Measurements from ENCODE around the gene TMA16. TPM values are rescaled to one million over a fixed set of nuclear protein-coding genes. Genes with fewer than 3 reads are reported as not detected.

TMA16 gene
- polyA plus RNA-seq, 4 donors, result 3.8 to 25.3 (median 10.8) TPM

GRCh38 chr4:163473130-163473529, 21.4 kb upstream of the TMA16 start:
- Histone ChIP-seq H3K4me3 (ENCODE audit: low read depth in 1 of 3, low read length in 3 of 3) (no peak overlapping the region), H3K27ac (ENCODE audit: low read depth in 1 of 3, low read length in 2 of 3) (no peak overlapping the region), H3K36me3 (ENCODE audit: control insufficient read depth in 3 of 3, insufficient read depth in 2 of 3, low read depth in 1 of 3, low read length in 3 of 3) (no peaks in the 10 kb centered on the region), H3K9me3 (ENCODE audit: control insufficient read depth in 2 of 2, insufficient read depth in 1 of 2, low read depth in 1 of 2, low read length in 1 of 2) (no peaks in the 10 kb centered on the region), H3K4me1 (ENCODE audit: control insufficient read depth in 3 of 3, insufficient read depth in 2 of 3, low read depth in 1 of 3, low read length in 2 of 3) (no peaks in the 10 kb centered on the region), H3K27me3 (ENCODE audit: control insufficient read depth in 3 of 3, insufficient read depth in 3 of 3, low read length in 3 of 3) (no peaks in the 10 kb centered on the region)
- no peak for DNase-seq
- no peak for FAIRE-seq
- WGBS, 3 donors, result 90 to 93% (median 92%) methylated on average over 14 of the region's 14 CpGs

- Histone ChIP-seq H3K27me3 (ENCODE audit: control insufficient read depth in 3 of 3, insufficient read depth in 3 of 3, low read length in 3 of 3) (no peaks in the 10 kb centered on the region), H3K27ac (ENCODE audit: low read depth in 1 of 3, low read length in 2 of 3) (no peak within 1 kb of the TSS), H3K36me3 (ENCODE audit: control insufficient read depth in 3 of 3, insufficient read depth in 2 of 3, low read depth in 1 of 3, low read length in 3 of 3) (no peaks in the 10 kb centered on the region), H3K4me1 (ENCODE audit: control insufficient read depth in 3 of 3, insufficient read depth in 2 of 3, low read depth in 1 of 3, low read length in 2 of 3) (no peaks in the 10 kb centered on the region), H3K9me3 (ENCODE audit: control insufficient read depth in 2 of 2, insufficient read depth in 1 of 2, low read depth in 1 of 2, low read length in 1 of 2) (no peaks in the 10 kb centered on the region), H3K4me3 (ENCODE audit: low read depth in 1 of 3, low read length in 3 of 3) (no peak within 1 kb of the TSS)
- WGBS, 3 donors, result 92 to 93% (median 92%) methylated on average over 32 of the region's 32 CpGs
- FAIRE-seq (no peak), DNase-seq (no peak)
These were observed 20.9 kb upstream of the TMA16 start, which contains the start of gene TKTL2 for GRCh38 chr4:163473576-163473975. Gene TKTL2 (minus strand): TSS chr4:163473754. CDS start chr4:163473734, 20 bp downstream.

GRCh38 chr4:163474027-163474426, 20.5 kb upstream of the TMA16 start:
- 72 to 84% (median 82%) methylated on average over 3 of the region's 3 CpGs for WGBS, 3 donors
- no peak for FAIRE-seq
- no peak overlapping the region for H3K27ac ChIP-seq (ENCODE audit: low read depth in 1 of 3, low read length in 2 of 3)
- H3K36me3 ChIP-seq (ENCODE audit: control insufficient read depth in 3 of 3, insufficient read depth in 2 of 3, low read depth in 1 of 3, low read length in 3 of 3), result no peaks in the 10 kb centered on the region
- H3K4me3 ChIP-seq (ENCODE audit: low read depth in 1 of 3, low read length in 3 of 3), result no peak overlapping the region
- no peaks in the 10 kb centered on the region for H3K4me1 ChIP-seq (ENCODE audit: control insufficient read depth in 3 of 3, insufficient read depth in 2 of 3, low read depth in 1 of 3, low read length in 2 of 3)
- no peak for DNase-seq
- no peaks in the 10 kb centered on the region for H3K9me3 ChIP-seq (ENCODE audit: control insufficient read depth in 2 of 2, insufficient read depth in 1 of 2, low read depth in 1 of 2, low read length in 1 of 2)
- H3K27me3 ChIP-seq (ENCODE audit: control insufficient read depth in 3 of 3, insufficient read depth in 3 of 3, low read length in 3 of 3), result no peaks in the 10 kb centered on the region

GRCh38 chr4:163476761-163477438, 17.6 kb upstream of the TMA16 start:
- Histone ChIP-seq H3K27me3 (ENCODE audit: control insufficient read depth in 3 of 3, insufficient read depth in 3 of 3, low read length in 3 of 3) (no peaks in the 10 kb centered on the region), H3K4me3 (ENCODE audit: low read depth in 1 of 3, low read length in 3 of 3) (no peak overlapping the region), H3K9me3 (ENCODE audit: control insufficient read depth in 2 of 2, insufficient read depth in 1 of 2, low read depth in 1 of 2, low read length in 1 of 2) (no peaks in the 10 kb centered on the region), H3K4me1 (ENCODE audit: control insufficient read depth in 3 of 3, insufficient read depth in 2 of 3, low read depth in 1 of 3, low read length in 2 of 3) (no peaks in the 10 kb centered on the region), H3K27ac (ENCODE audit: low read depth in 1 of 3, low read length in 2 of 3) (no peak overlapping the region), H3K36me3 (ENCODE audit: control insufficient read depth in 3 of 3, insufficient read depth in 2 of 3, low read depth in 1 of 3, low read length in 3 of 3) (no peaks in the 10 kb centered on the region)
- FAIRE-seq, result no peak
- DNase-seq, result no peak
- WGBS, 3 donors, result 65 to 82% (median 76%) methylated on average over 5 of the region's 5 CpGs

- 26 to 67% (median 67%) methylated on average over 1 of the region's 1 CpG for WGBS, 3 donors
- H3K27me3 ChIP-seq (ENCODE audit: control insufficient read depth in 3 of 3, insufficient read depth in 3 of 3, low read length in 3 of 3), result no peaks in the 10 kb centered on the region
- FAIRE-seq, result no peak
- no peak overlapping the region for H3K4me3 ChIP-seq (ENCODE audit: low read depth in 1 of 3, low read length in 3 of 3)
- no peaks in the 10 kb centered on the region for H3K9me3 ChIP-seq (ENCODE audit: control insufficient read depth in 2 of 2, insufficient read depth in 1 of 2, low read depth in 1 of 2, low read length in 1 of 2)
- no peaks in the 10 kb centered on the region for H3K4me1 ChIP-seq (ENCODE audit: control insufficient read depth in 3 of 3, insufficient read depth in 2 of 3, low read depth in 1 of 3, low read length in 2 of 3)
- no peak for DNase-seq
- H3K36me3 ChIP-seq (ENCODE audit: control insufficient read depth in 3 of 3, insufficient read depth in 2 of 3, low read depth in 1 of 3, low read length in 3 of 3), result no peaks in the 10 kb centered on the region
- H3K27ac ChIP-seq (ENCODE audit: low read depth in 1 of 3, low read length in 2 of 3), result no peak overlapping the region
These were observed 12.3 kb upstream of the TMA16 start for GRCh38 chr4:163482190-163482589.

- Histone ChIP-seq H3K27ac (ENCODE audit: low read depth in 1 of 3, low read length in 2 of 3) (no peak overlapping the region), H3K27me3 (ENCODE audit: control insufficient read depth in 3 of 3, insufficient read depth in 3 of 3, low read length in 3 of 3) (no peaks in the 10 kb centered on the region), H3K4me3 (ENCODE audit: low read depth in 1 of 3, low read length in 3 of 3) (no peak overlapping the region), H3K36me3 (ENCODE audit: control insufficient read depth in 3 of 3, insufficient read depth in 2 of 3, low read depth in 1 of 3, low read length in 3 of 3) (no peaks in the 10 kb centered on the region), H3K4me1 (ENCODE audit: control insufficient read depth in 3 of 3, insufficient read depth in 2 of 3, low read depth in 1 of 3, low read length in 2 of 3) (no peaks in the 10 kb centered on the region), H3K9me3 (ENCODE audit: control insufficient read depth in 2 of 2, insufficient read depth in 1 of 2, low read depth in 1 of 2, low read length in 1 of 2) (no peaks in the 10 kb centered on the region)
- whole genome bisulfite sequencing, 3 donors, result 25 to 28% (median 26%) methylated on average over 4 of the region's 4 CpGs
- DNase-seq (peak; percentile 22 to 61), FAIRE-seq (no peak)
These were observed 9.6 kb upstream of the TMA16 start for GRCh38 chr4:163484906-163485305.

- H3K4me3 ChIP-seq (ENCODE audit: low read depth in 1 of 3, low read length in 3 of 3), result no peak overlapping the region
- no peaks in the 10 kb centered on the region for H3K36me3 ChIP-seq (ENCODE audit: control insufficient read depth in 3 of 3, insufficient read depth in 2 of 3, low read depth in 1 of 3, low read length in 3 of 3)
- H3K9me3 ChIP-seq (ENCODE audit: control insufficient read depth in 2 of 2, insufficient read depth in 1 of 2, low read depth in 1 of 2, low read length in 1 of 2), result no peaks in the 10 kb centered on the region
- FAIRE-seq (no peak), DNase-seq (no peak)
- 71 to 86% (median 72%) methylated on average over 2 of the region's 2 CpGs for WGBS, 3 donors
- H3K27me3 ChIP-seq (ENCODE audit: control insufficient read depth in 3 of 3, insufficient read depth in 3 of 3, low read length in 3 of 3), result no peaks in the 10 kb centered on the region
- no peak overlapping the region for H3K27ac ChIP-seq (ENCODE audit: low read depth in 1 of 3, low read length in 2 of 3)
- no peaks in the 10 kb centered on the region for H3K4me1 ChIP-seq (ENCODE audit: control insufficient read depth in 3 of 3, insufficient read depth in 2 of 3, low read depth in 1 of 3, low read length in 2 of 3)
These were observed 8.9 kb upstream of the TMA16 start for GRCh38 chr4:163485589-163485988.

GRCh38 chr4:163486321-163486720, 8.2 kb upstream of the TMA16 start:
- FAIRE-seq, result no peak
- Histone ChIP-seq H3K36me3 (ENCODE audit: control insufficient read depth in 3 of 3, insufficient read depth in 2 of 3, low read depth in 1 of 3, low read length in 3 of 3) (no peaks in the 10 kb centered on the region), H3K27me3 (ENCODE audit: control insufficient read depth in 3 of 3, insufficient read depth in 3 of 3, low read length in 3 of 3) (no peaks in the 10 kb centered on the region), H3K4me3 (ENCODE audit: low read depth in 1 of 3, low read length in 3 of 3) (no peak overlapping the region), H3K27ac (ENCODE audit: low read depth in 1 of 3, low read length in 2 of 3) (no peak overlapping the region), H3K9me3 (ENCODE audit: control insufficient read depth in 2 of 2, insufficient read depth in 1 of 2, low read depth in 1 of 2, low read length in 1 of 2) (no peaks in the 10 kb centered on the region), H3K4me1 (ENCODE audit: control insufficient read depth in 3 of 3, insufficient read depth in 2 of 3, low read depth in 1 of 3, low read length in 2 of 3) (no peaks in the 10 kb centered on the region)
- DNase-seq, result no peak
- 25 to 59% (median 46%) methylated on average over 1 of the region's 1 CpG for WGBS, 3 donors

GRCh38 chr4:163489929-163490328, 4.6 kb upstream of the TMA16 start:
- WGBS, 3 donors, result 77 to 85% (median 82%) methylated on average over 1 of the region's 1 CpG
- no peak for DNase-seq
- no peak for FAIRE-seq
- H3K4me3 ChIP-seq (ENCODE audit: low read depth in 1 of 3, low read length in 3 of 3), result no peak overlapping the region
- no peaks in the 10 kb centered on the region for H3K36me3 ChIP-seq (ENCODE audit: control insufficient read depth in 3 of 3, insufficient read depth in 2 of 3, low read depth in 1 of 3, low read length in 3 of 3)
- no peaks in the 10 kb centered on the region for H3K27me3 ChIP-seq (ENCODE audit: control insufficient read depth in 3 of 3, insufficient read depth in 3 of 3, low read length in 3 of 3)
- H3K27ac ChIP-seq (ENCODE audit: low read depth in 1 of 3, low read length in 2 of 3), result no peak overlapping the region
- H3K9me3 ChIP-seq (ENCODE audit: control insufficient read depth in 2 of 2, insufficient read depth in 1 of 2, low read depth in 1 of 2, low read length in 1 of 2), result no peaks in the 10 kb centered on the region
- H3K4me1 ChIP-seq (ENCODE audit: control insufficient read depth in 3 of 3, insufficient read depth in 2 of 3, low read depth in 1 of 3, low read length in 2 of 3), result no peaks in the 10 kb centered on the region

Measured in small intestine (tissue), 7 donors.